Breast epithelium (tissue), 3 donors: ENCODE data around the gene CD164L2.

Experiments
- CTCF ChIP-seq, 3 donors: fragments of 450-650 bp; IDR thresholded peaks; one replicate each; pipeline ENCODE4 v1.5.1; 2016 to 2017; ENCODE audit warnings: antibody characterized with exemption in 3 of 3, mild to moderate bottlenecking in 3 of 3, moderate library complexity in 3 of 3
- POLR2A ChIP-seq: fragments of 450-650 bp; IDR thresholded peaks from one replicate; pipeline ENCODE4 v1.6.1; 2016; ENCODE audit warnings: antibody characterized with exemption, mild to moderate bottlenecking, moderate library complexity

GRCh38 chr1:27395441-27396195, 12.5 kb upstream of the CD164L2 start:
- TF ChIP-seq CTCF (IDR thresholded peaks at IDR 0.05) = peak; percentile 98 to 99 (median 99)
- TF ChIP-seq POLR2A = no peak
